Iris pigment epithelial cell (primary cell): Measurements from ENCODE around the gene RREB1.

Source experiments
- DNase-seq: peaks from one replicate; pipeline ENCODE4 v3.0.0-alpha.2; 2011; ENCODE audit warnings: low read depth

Gene RREB1

GRCh38 chr6:7107578-7108195 is at the start of gene RREB1:
Gene RREB1 (plus strand): TSS chr6:7107961. CDS start chr6:7181912, 73,951 bp downstream.
- peak; percentile 65 for DNase-seq

- DNase-seq: peak; percentile 99
These were observed 49.4 kb upstream of the RREB1 start for GRCh38 chr6:7058250-7058923.

- DNase-seq: no peak
These were observed 46.8 kb upstream of the RREB1 start for GRCh38 chr6:7060769-7061516.

GRCh38 chr6:7062451-7063162 is 45.2 kb upstream of the RREB1 start:
- no peak for DNase-seq

- no peak for DNase-seq
These were observed 40.5 kb upstream of the RREB1 start for GRCh38 chr6:7067305-7067704.

GRCh38 chr6:7071405-7071804 is 36.4 kb upstream of the RREB1 start:
- no peak for DNase-seq

GRCh38 chr6:7073082-7073820 is 34.5 kb upstream of the RREB1 start:
- no peak for DNase-seq

GRCh38 chr6:7073821-7074525 is 33.8 kb upstream of the RREB1 start:
- DNase-seq: no peak

- DNase-seq: no peak
These were observed 32.9 kb upstream of the RREB1 start for GRCh38 chr6:7074870-7075269.

GRCh38 chr6:7075341-7076000 is 32.3 kb upstream of the RREB1 start:
- no peak for DNase-seq

- no peak for DNase-seq
These were observed 29.9 kb upstream of the RREB1 start for GRCh38 chr6:7077856-7078255.

GRCh38 chr6:7078856-7079255 is 28.9 kb upstream of the RREB1 start:
- DNase-seq: no peak

GRCh38 chr6:7080311-7080710 is 27.4 kb upstream of the RREB1 start:
- DNase-seq: no peak

- DNase-seq: peak; percentile 7
These were observed 21.9 kb upstream of the RREB1 start for GRCh38 chr6:7085911-7086310.

- DNase-seq: peak; percentile 51
These were observed 21.3 kb upstream of the RREB1 start for GRCh38 chr6:7086488-7086887.

GRCh38 chr6:7087066-7087465 is 20.7 kb upstream of the RREB1 start:
- DNase-seq: peak; percentile 22

GRCh38 chr6:7087491-7087979 is 20.2 kb upstream of the RREB1 start:
- no peak for DNase-seq

- no peak for DNase-seq
These were observed 19.6 kb upstream of the RREB1 start for GRCh38 chr6:7088076-7088742.

GRCh38 chr6:7098993-7099392 is 8.8 kb upstream of the RREB1 start:
- DNase-seq: no peak
